GM21423 (cell line): ENCODE measurements around the gene CDHR2.

Experiments
- ATAC-seq: cut with Tn5 transposase; IDR thresholded peaks from one replicate; pipeline ENCODE4 v1.9.1; 2021; ENCODE audit warnings: mild to moderate bottlenecking, moderate library complexity; ENCODE audit not compliant: unreplicated experiment

The CDHR2 gene

GRCh38 chr5:176529116-176529740, 19.9 kb upstream of the CDHR2 start:
- no peak for ATAC-seq

GRCh38 chr5:176529741-176530141, 19.4 kb upstream of the CDHR2 start:
- no peak for ATAC-seq

- ATAC-seq: no peak
Observed at GRCh38 chr5:176530393-176530982, 18.7 kb upstream of the CDHR2 start.

- ATAC-seq: no peak
Observed at GRCh38 chr5:176530983-176531901, 17.9 kb upstream of the CDHR2 start.

GRCh38 chr5:176531902-176532493, 17.1 kb upstream of the CDHR2 start:
- ATAC-seq: no peak

GRCh38 chr5:176532795-176533194, 16.3 kb upstream of the CDHR2 start:
- no peak for ATAC-seq

- ATAC-seq: no peak
Observed at GRCh38 chr5:176533390-176533789, 15.8 kb upstream of the CDHR2 start.

GRCh38 chr5:176533894-176534611, 15.1 kb upstream of the CDHR2 start:
- no peak for ATAC-seq

- no peak for ATAC-seq
Observed at GRCh38 chr5:176534640-176535039, 14.5 kb upstream of the CDHR2 start.

- ATAC-seq: no peak
Observed at GRCh38 chr5:176535101-176535663, 14.0 kb upstream of the CDHR2 start.

GRCh38 chr5:176535664-176536131, 13.4 kb upstream of the CDHR2 start:
- ATAC-seq: no peak

- peak; percentile 23 for ATAC-seq
Observed at GRCh38 chr5:176536132-176536901, 12.8 kb upstream of the CDHR2 start.

- ATAC-seq: peak; percentile 46
Observed at GRCh38 chr5:176536902-176537553, 12.1 kb upstream of the CDHR2 start, which contains the start of gene RNF44. RNF44 (minus strand) TSS chr5:176537402; CDS start chr5:176532472, 4,930 bp downstream.

GRCh38 chr5:176537554-176538229, 11.4 kb upstream of the CDHR2 start:
- peak; percentile 64 for ATAC-seq

- no peak for ATAC-seq
Observed at GRCh38 chr5:176538230-176538988, 10.7 kb upstream of the CDHR2 start.

- ATAC-seq: no peak
Observed at GRCh38 chr5:176538989-176539384, 10.2 kb upstream of the CDHR2 start.

GRCh38 chr5:176540476-176540899, 8.7 kb upstream of the CDHR2 start:
- ATAC-seq: no peak

- no peak for ATAC-seq
Observed at GRCh38 chr5:176540956-176541337, 8.2 kb upstream of the CDHR2 start.
